OCI-LY1 (cell line): Measurements from ENCODE around the gene HENMT1.

ENCODE experiments used
- H2AFZ ChIP-seq: fragments of 200-600 bp; sonication (generic), shearing (Covaris generic); 2 replicates; pipeline ENCODE4 v1.6.0; 2014; ENCODE audit warnings: antibody characterized with exemption, mild to moderate bottlenecking, low read length
- H3F3A ChIP-seq: fragments of 200-600 bp; sonication (generic), shearing (Covaris generic); 2 replicates; pipeline ENCODE4 v1.6.0; 2014; ENCODE audit warnings: mild to moderate bottlenecking, antibody characterized with exemption, low read length, moderate library complexity; ENCODE audit not compliant: insufficient read depth
- H3K27ac ChIP-seq: fragments of 200-600 bp; sonication (generic); 2 replicates; pipeline ENCODE4 v1.5.1; 2014; ENCODE audit warnings: low read length, mixed run types, mild to moderate bottlenecking, low read depth; ENCODE audit not compliant: poor library complexity, severe bottlenecking
- H3K27me3 ChIP-seq: fragments of 200-600 bp; sonication (generic); 2 replicates; pipeline ENCODE4 v1.6.0; 2014; ENCODE audit warnings: antibody characterized with exemption, mild to moderate bottlenecking, low read length, moderate library complexity; ENCODE audit not compliant: insufficient read depth
- H3K36me3 ChIP-seq: fragments of 200-600 bp; sonication (generic); 2 replicates; pipeline ENCODE4 v1.6.1; 2014; ENCODE audit warnings: mild to moderate bottlenecking, antibody characterized with exemption, low read length, moderate library complexity, mixed read lengths; ENCODE audit not compliant: insufficient read depth
- H3K4me1 ChIP-seq: fragments of 200-600 bp; sonication (generic); 2 replicates; pipeline ENCODE4 v1.5.1; 2014; ENCODE audit warnings: mild to moderate bottlenecking, low read length, moderate library complexity; ENCODE audit not compliant: insufficient read depth, severe bottlenecking
- H3K4me2 ChIP-seq: fragments of 200-600 bp; sonication (generic), shearing (Covaris generic); 2 replicates; pipeline ENCODE4 v1.6.1; 2014; ENCODE audit warnings: low read length
- H3K4me3 ChIP-seq: fragments of 200-600 bp; sonication (generic); 2 replicates; pipeline ENCODE4 v1.5.1; 2014; ENCODE audit warnings: low read length, low read depth, mild to moderate bottlenecking, mixed read lengths; ENCODE audit not compliant: poor library complexity, severe bottlenecking
- H3K79me2 ChIP-seq: fragments of 200-600 bp; shearing (Covaris generic); 2 replicates; pipeline ENCODE4 v1.6.1; 2016; ENCODE audit warnings: mixed run types, low read length, mixed read lengths; ENCODE audit not compliant: insufficient read depth
- H3K9ac ChIP-seq: fragments of 200-600 bp; sonication (generic), shearing (Covaris generic); 2 replicates; pipeline ENCODE4 v1.6.1; 2014; ENCODE audit warnings: mild to moderate bottlenecking, low read length, mixed read lengths
- H3K9me2 ChIP-seq: fragments of 200-600 bp; sonication (generic), shearing (Covaris generic); 2 replicates; pipeline ENCODE4 v1.6.1; 2014; ENCODE audit warnings: low read depth, mild to moderate bottlenecking, low read length, mixed read lengths
- H3K9me3 ChIP-seq: fragments of 200-600 bp; shearing (Covaris generic); 2 replicates; pipeline ENCODE4 v1.6.1; 2014; ENCODE audit warnings: low read length, mixed read lengths
- H4K20me1 ChIP-seq: fragments of 200-600 bp; sonication (generic), shearing (Covaris generic); 2 replicates; pipeline ENCODE4 v1.6.0; 2016; ENCODE audit warnings: mild to moderate bottlenecking, low read length; ENCODE audit not compliant: insufficient read depth
- EZH2 ChIP-seq: fragments of 200-600 bp; sonication (generic), shearing (Covaris generic); IDR thresholded peaks from 2 replicates; pipeline ENCODE4 v1.8.0; 2017; ENCODE audit warnings: borderline replicate concordance, mixed run types, mild to moderate bottlenecking, antibody characterized with exemption, low read length, moderate library complexity, mixed read lengths
- TF ChIP-seq, protein P1 (sequence below): fragments of 200-600 bp; sonication (generic), shearing (Covaris generic); IDR thresholded peaks from 2 replicates; pipeline ENCODE4 v1.5.1; 2017; ENCODE audit warnings: mild to moderate bottlenecking, antibody characterized with exemption, low read length, moderate library complexity, mixed read lengths

Gene HENMT1

DNA sequence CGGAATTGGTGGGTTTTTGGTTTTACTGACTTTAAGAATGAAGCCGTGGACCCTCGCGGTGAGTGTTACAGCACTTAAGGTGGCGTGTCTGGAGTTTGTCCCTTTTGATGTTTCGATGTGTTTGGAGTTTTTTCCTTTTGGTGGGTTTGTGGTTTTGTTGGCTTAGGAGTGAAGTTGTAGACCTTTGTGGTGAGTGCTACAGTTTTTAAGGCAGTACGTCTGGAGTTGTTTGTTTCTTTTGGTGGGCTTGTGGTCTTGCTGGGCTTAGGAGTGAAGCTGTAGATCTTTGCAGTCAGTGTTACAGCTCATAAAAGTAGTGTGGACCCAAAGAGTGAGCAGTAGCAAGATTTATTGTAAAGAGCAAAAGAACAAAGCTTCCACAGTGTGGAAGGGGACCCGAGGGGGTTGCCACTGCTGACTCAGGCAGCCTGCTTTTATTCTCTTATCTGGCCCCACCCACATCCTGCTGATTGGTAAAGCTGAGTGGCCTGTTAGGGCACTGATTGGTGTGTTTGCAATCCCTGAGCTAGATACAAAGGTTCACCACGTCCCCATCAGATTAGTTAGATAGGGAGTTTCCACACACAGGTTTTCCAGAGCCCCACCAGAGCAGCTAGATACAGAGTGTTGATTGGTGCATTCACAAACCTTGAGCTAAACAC, 20.9 kb downstream of the HENMT1 start:
- no peaks in the 10 kb centered on the region for H3K79me2 ChIP-seq
- no peak overlapping the region for H3K4me2 ChIP-seq
- H4K20me1 ChIP-seq = no peaks in the 10 kb centered on the region
- H3K36me3 ChIP-seq = no peaks in the 10 kb centered on the region
- no peak overlapping the region for H2AFZ ChIP-seq
- H3K9ac ChIP-seq = no peak overlapping the region
- H3K4me3 ChIP-seq = no peak overlapping the region
- H3K27ac ChIP-seq = no peak overlapping the region
- no peaks in the 10 kb centered on the region for H3F3A ChIP-seq
- TF ChIP-seq EZH2 = no peak
- TF ChIP-seq, protein P1, sequence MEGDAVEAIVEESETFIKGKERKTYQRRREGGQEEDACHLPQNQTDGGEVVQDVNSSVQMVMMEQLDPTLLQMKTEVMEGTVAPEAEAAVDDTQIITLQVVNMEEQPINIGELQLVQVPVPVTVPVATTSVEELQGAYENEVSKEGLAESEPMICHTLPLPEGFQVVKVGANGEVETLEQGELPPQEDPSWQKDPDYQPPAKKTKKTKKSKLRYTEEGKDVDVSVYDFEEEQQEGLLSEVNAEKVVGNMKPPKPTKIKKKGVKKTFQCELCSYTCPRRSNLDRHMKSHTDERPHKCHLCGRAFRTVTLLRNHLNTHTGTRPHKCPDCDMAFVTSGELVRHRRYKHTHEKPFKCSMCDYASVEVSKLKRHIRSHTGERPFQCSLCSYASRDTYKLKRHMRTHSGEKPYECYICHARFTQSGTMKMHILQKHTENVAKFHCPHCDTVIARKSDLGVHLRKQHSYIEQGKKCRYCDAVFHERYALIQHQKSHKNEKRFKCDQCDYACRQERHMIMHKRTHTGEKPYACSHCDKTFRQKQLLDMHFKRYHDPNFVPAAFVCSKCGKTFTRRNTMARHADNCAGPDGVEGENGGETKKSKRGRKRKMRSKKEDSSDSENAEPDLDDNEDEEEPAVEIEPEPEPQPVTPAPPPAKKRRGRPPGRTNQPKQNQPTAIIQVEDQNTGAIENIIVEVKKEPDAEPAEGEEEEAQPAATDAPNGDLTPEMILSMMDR = no peak
- H3K4me1 ChIP-seq = peaks cover 4% of the 10 kb centered on the region
- no peaks in the 10 kb centered on the region for H3K9me3 ChIP-seq
- no peaks in the 10 kb centered on the region for H3K27me3 ChIP-seq
- no peaks in the 10 kb centered on the region for H3K9me2 ChIP-seq

DNA sequence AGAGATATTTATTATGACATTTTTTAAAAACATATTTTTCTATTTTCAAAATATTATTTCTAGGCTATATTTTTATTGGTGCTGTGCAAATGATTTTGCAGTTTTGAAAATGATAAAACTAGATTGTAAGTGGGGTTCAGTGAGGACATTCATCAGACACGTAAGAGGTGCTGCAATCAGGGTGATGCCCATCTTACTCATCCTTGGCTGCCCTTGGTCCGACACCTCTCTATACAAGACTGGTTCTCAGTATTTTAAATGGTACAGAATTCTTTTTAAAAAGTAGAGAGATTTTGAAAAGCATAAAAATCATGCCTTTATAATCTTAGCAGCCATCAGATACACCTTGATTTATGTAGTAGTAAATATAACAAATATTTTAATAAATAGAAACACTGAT, 24.0 kb downstream of the HENMT1 start:
- no peaks in the 10 kb centered on the region for H3K4me1 ChIP-seq
- TF ChIP-seq, protein P1 = no peak
- TF ChIP-seq EZH2 = no peak
- H3K9ac ChIP-seq = no peak overlapping the region
- no peaks in the 10 kb centered on the region for H3F3A ChIP-seq
- no peaks in the 10 kb centered on the region for H3K36me3 ChIP-seq
- no peak overlapping the region for H3K27ac ChIP-seq
- no peaks in the 10 kb centered on the region for H3K9me2 ChIP-seq
- H2AFZ ChIP-seq = no peak overlapping the region
- no peaks in the 10 kb centered on the region for H4K20me1 ChIP-seq
- H3K4me2 ChIP-seq = no peak overlapping the region
- no peaks in the 10 kb centered on the region for H3K9me3 ChIP-seq
- H3K4me3 ChIP-seq = no peak overlapping the region
- no peaks in the 10 kb centered on the region for H3K27me3 ChIP-seq
- H3K79me2 ChIP-seq = no peaks in the 10 kb centered on the region

DNA sequence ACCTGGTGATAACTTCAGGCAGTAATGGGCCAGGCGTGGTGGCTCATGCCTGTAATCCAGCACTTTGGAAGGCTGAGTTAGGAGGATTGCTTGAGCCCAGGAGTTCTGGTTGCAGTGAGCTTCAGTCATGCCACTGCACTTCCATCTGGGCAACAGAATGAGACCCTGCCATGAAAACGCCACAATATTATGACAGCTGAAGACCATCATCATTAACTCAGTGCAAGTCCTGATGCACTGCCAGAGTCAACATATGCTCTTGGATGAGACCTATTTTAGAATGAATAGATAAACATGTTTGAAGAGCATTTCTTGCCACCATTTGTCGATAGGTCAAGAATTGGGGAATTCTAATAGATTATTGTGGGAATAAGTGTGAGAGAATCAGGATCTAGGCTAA, 26.4 kb downstream of the HENMT1 start:
- Histone ChIP-seq H3F3A (no peaks in the 10 kb centered on the region), H3K27me3 (no peaks in the 10 kb centered on the region), H3K4me3 (no peak overlapping the region), H4K20me1 (no peaks in the 10 kb centered on the region), H3K9me3 (no peaks in the 10 kb centered on the region), H3K4me2 (no peak overlapping the region), H3K9ac (no peak overlapping the region), H3K36me3 (no peaks in the 10 kb centered on the region), H3K4me1 (no peaks in the 10 kb centered on the region), H3K79me2 (no peaks in the 10 kb centered on the region), H3K27ac (no peak overlapping the region), H3K9me2 (no peaks in the 10 kb centered on the region), H2AFZ (no peak overlapping the region)
- TF ChIP-seq EZH2 = no peak
- TF ChIP-seq, protein P1 = no peak
